Measurements from ENCODE around the gene FAM177B.
"Not testable (repeated sequence)": the region's sequence is repeated elsewhere in the genome, so short reads cannot be mapped to it uniquely, and the experiment has no call there.

FAM177B gene

GRCh38 chr1:222761083-222761482 is 24.1 kb downstream of the FAM177B start:
- no peaks in the 10 kb centered on the region for H3K79me2 ChIP-seq (ENCODE audit: insufficient read depth, low read length)
- H2AFZ ChIP-seq (ENCODE audit: low read length): no peak overlapping the region
- TF ChIP-seq EZH2phosphoT487 (IDR thresholded peaks at IDR 0.05; ENCODE audit: borderline replicate concordance) (no peak), CTCF (conservative IDR thresholded peaks at IDR 0.05; ENCODE audit: low read length) (no peak)
- H3K4me1 ChIP-seq (ENCODE audit: insufficient read depth, low read length, poor library complexity, severe bottlenecking): no peaks in the 10 kb centered on the region
- H3K36me3 ChIP-seq (ENCODE audit: insufficient read depth, low read length): no peaks in the 10 kb centered on the region
- no peak overlapping the region for H3K9ac ChIP-seq (ENCODE audit: low read depth, low read length, poor library complexity, severe bottlenecking)
- H3K4me3 ChIP-seq (ENCODE audit: low read length, poor library complexity, severe bottlenecking): no peak overlapping the region
- no peaks in the 10 kb centered on the region for H3K27me3 ChIP-seq (ENCODE audit: insufficient read depth, low read length, poor library complexity, severe bottlenecking)
- no peak overlapping the region for H3K4me2 ChIP-seq (ENCODE audit: low read depth, low read length, poor library complexity, severe bottlenecking)
- H3F3A ChIP-seq (ENCODE audit: low read depth): no peaks in the 10 kb centered on the region
- H3K9me2 ChIP-seq (replicated peaks; ENCODE audit: low read depth, low read length): no peaks in the 10 kb centered on the region
- no peaks in the 10 kb centered on the region for H4K20me1 ChIP-seq (ENCODE audit: insufficient read depth, low read length, poor library complexity, severe bottlenecking)
- H3K9me3 ChIP-seq (ENCODE audit: insufficient read depth, low read depth, low read length): no peaks in the 10 kb centered on the region

- not testable (repeated sequence) for H3K9me3 ChIP-seq (ENCODE audit: insufficient read depth, low read depth, low read length); H4K20me1 ChIP-seq (ENCODE audit: insufficient read depth, low read length, poor library complexity, severe bottlenecking); H3K4me3 ChIP-seq (ENCODE audit: low read length, poor library complexity, severe bottlenecking); H3K36me3 ChIP-seq (ENCODE audit: insufficient read depth, low read length); H3K4me2 ChIP-seq (ENCODE audit: low read depth, low read length, poor library complexity, severe bottlenecking); H3K9me2 ChIP-seq (replicated peaks; ENCODE audit: low read depth, low read length); H3K27me3 ChIP-seq (ENCODE audit: insufficient read depth, low read length, poor library complexity, severe bottlenecking); H3K79me2 ChIP-seq (ENCODE audit: insufficient read depth, low read length); H3K4me1 ChIP-seq (ENCODE audit: insufficient read depth, low read length, poor library complexity, severe bottlenecking); H3K9ac ChIP-seq (ENCODE audit: low read depth, low read length, poor library complexity, severe bottlenecking); H3F3A ChIP-seq (ENCODE audit: low read depth); H2AFZ ChIP-seq (ENCODE audit: low read length)
Measured at GRCh38 chr1:222762178-222762577, 25.2 kb downstream of the FAM177B start.

GRCh38 chr1:222767152-222767571 is 30.2 kb downstream of the FAM177B start:
- Histone ChIP-seq H3K9me3 (ENCODE audit: insufficient read depth, low read depth, low read length) (peaks cover 13% of the 10 kb centered on the region), H3K4me3 (ENCODE audit: low read length, poor library complexity, severe bottlenecking) (no peak overlapping the region), H3K36me3 (ENCODE audit: insufficient read depth, low read length) (no peaks in the 10 kb centered on the region), H3F3A (ENCODE audit: low read depth) (no peaks in the 10 kb centered on the region), H3K9me2 (replicated peaks; ENCODE audit: low read depth, low read length) (no peaks in the 10 kb centered on the region), H3K4me2 (ENCODE audit: low read depth, low read length, poor library complexity, severe bottlenecking) (no peak overlapping the region), H4K20me1 (ENCODE audit: insufficient read depth, low read length, poor library complexity, severe bottlenecking) (no peaks in the 10 kb centered on the region), H3K4me1 (ENCODE audit: insufficient read depth, low read length, poor library complexity, severe bottlenecking) (no peaks in the 10 kb centered on the region), H3K27me3 (ENCODE audit: insufficient read depth, low read length, poor library complexity, severe bottlenecking) (no peaks in the 10 kb centered on the region), H3K79me2 (ENCODE audit: insufficient read depth, low read length) (no peaks in the 10 kb centered on the region), H3K9ac (ENCODE audit: low read depth, low read length, poor library complexity, severe bottlenecking) (no peak overlapping the region), H2AFZ (ENCODE audit: low read length) (no peak overlapping the region)
- TF ChIP-seq CTCF (conservative IDR thresholded peaks at IDR 0.05; ENCODE audit: low read length) (no peak), EZH2phosphoT487 (IDR thresholded peaks at IDR 0.05; ENCODE audit: borderline replicate concordance) (no peak)

- no peaks in the 10 kb centered on the region for H3K36me3 ChIP-seq (ENCODE audit: insufficient read depth, low read length)
- TF ChIP-seq CTCF (conservative IDR thresholded peaks at IDR 0.05; ENCODE audit: low read length) (no peak), EZH2phosphoT487 (IDR thresholded peaks at IDR 0.05; ENCODE audit: borderline replicate concordance) (no peak)
- no peaks in the 10 kb centered on the region for H3K79me2 ChIP-seq (ENCODE audit: insufficient read depth, low read length)
- H3K9me2 ChIP-seq (replicated peaks; ENCODE audit: low read depth, low read length): no peaks in the 10 kb centered on the region
- no peak overlapping the region for H3K9ac ChIP-seq (ENCODE audit: low read depth, low read length, poor library complexity, severe bottlenecking)
- H3K4me2 ChIP-seq (ENCODE audit: low read depth, low read length, poor library complexity, severe bottlenecking): no peak overlapping the region
- no peaks in the 10 kb centered on the region for H3K4me1 ChIP-seq (ENCODE audit: insufficient read depth, low read length, poor library complexity, severe bottlenecking)
- H2AFZ ChIP-seq (ENCODE audit: low read length): no peak overlapping the region
- H3K9me3 ChIP-seq (ENCODE audit: insufficient read depth, low read depth, low read length): peaks cover 13% of the 10 kb centered on the region
- no peaks in the 10 kb centered on the region for H4K20me1 ChIP-seq (ENCODE audit: insufficient read depth, low read length, poor library complexity, severe bottlenecking)
- no peak overlapping the region for H3K4me3 ChIP-seq (ENCODE audit: low read length, poor library complexity, severe bottlenecking)
- H3F3A ChIP-seq (ENCODE audit: low read depth): no peaks in the 10 kb centered on the region
- H3K27me3 ChIP-seq (ENCODE audit: insufficient read depth, low read length, poor library complexity, severe bottlenecking): no peaks in the 10 kb centered on the region
Measured at GRCh38 chr1:222768592-222768991, 31.6 kb downstream of the FAM177B start.
